Peyer's patch (tissue), 4 donors: Measurements from ENCODE around the gene CAPN1. TPM values are rescaled to one million over a fixed set of nuclear protein-coding genes. Genes with fewer than 3 reads are reported as not detected.

ENCODE experiments used
- DNase-seq, 3 donors: peaks; one replicate each; pipeline ENCODE4 v3.0.0-alpha.2; 2017 to 2019
- H3K27ac ChIP-seq, 4 donors: fragments of 200-600 bp; sonication (generic); one replicate each; pipeline ENCODE4 v1.5.1; 2016 to 2019
- H3K27me3 ChIP-seq, 2 donors: fragments of 200-600 bp; sonication (generic); one replicate each; pipeline ENCODE4 v1.5.1; 2019
- H3K36me3 ChIP-seq, 3 donors: fragments of 200-600 bp; sonication (generic); one replicate each; pipeline ENCODE4 v1.5.1; 2016 to 2019
- H3K4me1 ChIP-seq, 4 donors: fragments of 200-600 bp; sonication (generic); one replicate each; pipeline ENCODE4 v1.5.1; 2016 to 2019
- H3K4me3 ChIP-seq, 4 donors: fragments of 200-600 bp; sonication (generic); 1 replicate in 3 of 4; 2 replicates in 1 of 4; pipeline ENCODE4 v1.5.1; 2016 to 2019; ENCODE audit warnings: mild to moderate bottlenecking in 1 of 4
- H3K9me3 ChIP-seq, 4 donors: fragments of 200-600 bp; sonication (generic); one replicate each; pipeline ENCODE4 v1.5.1; 2016 to 2019; ENCODE audit warnings: mild to moderate bottlenecking in 1 of 4
- CTCF ChIP-seq, 6 experiments: fragments of 450-650 bp in 4 of 6; fragments of 200-600 bp in 2 of 6; sonication (generic) in 1 of 6; IDR thresholded peaks; one replicate each; pipeline ENCODE4 v1.5.1; 2017 to 2019; ENCODE audit warnings: antibody characterized with exemption in 6 of 6, mild to moderate bottlenecking in 3 of 6, moderate library complexity in 1 of 6
- POLR2A ChIP-seq, 2 donors: fragments of 450-650 bp; IDR thresholded peaks; one replicate each; pipeline ENCODE4 v1.5.1; 2017; ENCODE audit warnings: antibody characterized with exemption in 2 of 2, mild to moderate bottlenecking in 2 of 2, moderate library complexity in 2 of 2
- total RNA-seq, 4 donors: library from RNA; depleted of rRNA; stranded (reverse); fragments of >200 nt; gene quantifications; one replicate each; pipeline ENCODE4 v1.1.0, GENCODE V29; 2016

The CAPN1 gene
- total RNA-seq, 4 donors from 2014 or later, result 320 to 598 (median 559) TPM

- H3K36me3 ChIP-seq, result peaks cover 0 to 72% (median 0%) of the 10 kb centered on the region in 3 donors
- H3K9me3 ChIP-seq, result no peaks in the 10 kb centered on the region
- H3K4me3 ChIP-seq, result no peak overlapping the region
- DNase-seq, result peak in 1 of 3 donors; percentile 59
- peak overlapping the region in 2 of 4 donors; percentile 38 to 72 for H3K27ac ChIP-seq
- TF ChIP-seq POLR2A (IDR thresholded peaks at IDR 0.05) (no peak), CTCF (IDR thresholded peaks at IDR 0.05) (no peak)
- H3K4me1 ChIP-seq, result peaks cover 0 to 41% (median 6%) of the 10 kb centered on the region in 4 donors
- H3K27me3 ChIP-seq, result no peaks in the 10 kb centered on the region
Measured at GRCh38 chr11:65209711-65210360, 28.1 kb downstream of the CAPN1 start.

GRCh38 chr11:65210361-65210731 lies 28.6 kb downstream of the CAPN1 start:
- no peaks in the 10 kb centered on the region for H3K27me3 ChIP-seq
- no peak overlapping the region for H3K27ac ChIP-seq
- peaks cover 0 to 41% (median 6%) of the 10 kb centered on the region in 4 donors for H3K4me1 ChIP-seq
- TF ChIP-seq POLR2A (IDR thresholded peaks at IDR 0.05), result no peak
- TF ChIP-seq CTCF (IDR thresholded peaks at IDR 0.05), result no peak
- H3K9me3 ChIP-seq, result no peaks in the 10 kb centered on the region
- H3K4me3 ChIP-seq, result no peak overlapping the region
- H3K36me3 ChIP-seq, result peaks cover 0 to 66% (median 0%) of the 10 kb centered on the region in 3 donors
- DNase-seq, result no peak

GRCh38 chr11:65210748-65211147 lies 29.0 kb downstream of the CAPN1 start:
- H3K9me3 ChIP-seq, result no peaks in the 10 kb centered on the region
- H3K27me3 ChIP-seq, result no peaks in the 10 kb centered on the region
- no peak overlapping the region for H3K27ac ChIP-seq
- H3K4me1 ChIP-seq, result peaks cover 0 to 41% (median 6%) of the 10 kb centered on the region in 4 donors
- TF ChIP-seq CTCF (IDR thresholded peaks at IDR 0.05), result no peak
- DNase-seq, result no peak
- no peak overlapping the region for H3K4me3 ChIP-seq
- H3K36me3 ChIP-seq, result peaks cover 0 to 62% (median 0%) of the 10 kb centered on the region in 3 donors

- peaks cover 0 to 41% (median 6%) of the 10 kb centered on the region in 4 donors for H3K4me1 ChIP-seq
- H3K36me3 ChIP-seq, result peaks cover 0 to 55% (median 0%) of the 10 kb centered on the region in 3 donors
- no peak overlapping the region for H3K27ac ChIP-seq
- no peaks in the 10 kb centered on the region for H3K27me3 ChIP-seq
- TF ChIP-seq POLR2A (IDR thresholded peaks at IDR 0.05) (no peak), CTCF (IDR thresholded peaks at IDR 0.05) (no peak)
- H3K4me3 ChIP-seq, result no peak overlapping the region
- no peak for DNase-seq
- H3K9me3 ChIP-seq, result no peaks in the 10 kb centered on the region
Measured at GRCh38 chr11:65211293-65212105, 29.8 kb downstream of the CAPN1 start.

GRCh38 chr11:65212226-65212801 lies 30.6 kb downstream of the CAPN1 start:
- H3K27me3 ChIP-seq, result no peaks in the 10 kb centered on the region
- TF ChIP-seq POLR2A (IDR thresholded peaks at IDR 0.05), result no peak
- no peak for TF ChIP-seq CTCF (IDR thresholded peaks at IDR 0.05)
- H3K4me3 ChIP-seq, result no peak overlapping the region
- H3K9me3 ChIP-seq, result no peaks in the 10 kb centered on the region
- peaks cover 0 to 41% (median 6%) of the 10 kb centered on the region in 4 donors for H3K4me1 ChIP-seq
- DNase-seq, result peak in 1 of 3 donors; percentile 26
- H3K27ac ChIP-seq, result no peak overlapping the region
- peaks cover 0 to 47% (median 0%) of the 10 kb centered on the region in 3 donors for H3K36me3 ChIP-seq
